GM23248 (cell line): ENCODE data around the gene MOV10L1. TPM values are rescaled to one million over a fixed set of nuclear protein-coding genes. Genes with fewer than 3 reads are reported as not detected.

Source experiments
- DNase-seq: peaks from one replicate; pipeline ENCODE4 v3.0.0-alpha.2; 2015
- H2AFZ ChIP-seq: fragments of 200-600 bp; sonication (generic); 2 replicates; pipeline ENCODE4 v1.6.1; 2016; ENCODE audit warnings: antibody characterized with exemption
- H3F3A ChIP-seq: fragments of 200-600 bp; sonication (generic); 2 replicates; pipeline ENCODE4 v1.6.1; 2016; ENCODE audit warnings: mild to moderate bottlenecking, antibody characterized with exemption, mixed run types; ENCODE audit not compliant: insufficient read depth
- H3K27ac ChIP-seq: fragments of 200-600 bp; sonication (generic); 2 replicates; pipeline ENCODE4 v1.5.1; 2016; ENCODE audit warnings: mild to moderate bottlenecking
- H3K27me3 ChIP-seq: fragments of 200-600 bp; sonication (generic); replicated peaks from 2 replicates; pipeline ENCODE4 v1.6.1; 2016; ENCODE audit warnings: mild to moderate bottlenecking; ENCODE audit not compliant: insufficient read depth
- H3K36me3 ChIP-seq: fragments of 200-600 bp; sonication (generic); 2 replicates; pipeline ENCODE4 v1.6.1; 2016; ENCODE audit warnings: low read depth, mild to moderate bottlenecking
- H3K4me1 ChIP-seq: fragments of 200-600 bp; sonication (generic); 2 replicates; pipeline ENCODE4 v1.6.1; 2016; ENCODE audit warnings: mild to moderate bottlenecking; ENCODE audit not compliant: insufficient read depth
- H3K4me2 ChIP-seq: fragments of 200-600 bp; sonication (generic); one replicate; pipeline ENCODE4 v1.6.1; 2016; ENCODE audit warnings: mild to moderate bottlenecking; ENCODE audit not compliant: unreplicated experiment
- H3K4me3 ChIP-seq: fragments of 200-600 bp; sonication (generic); 2 replicates; pipeline ENCODE4 v1.5.1; 2016; ENCODE audit warnings: mild to moderate bottlenecking
- H3K79me2 ChIP-seq: fragments of 200-600 bp; sonication (generic); 2 replicates; pipeline ENCODE4 v1.6.1; 2016; ENCODE audit warnings: mild to moderate bottlenecking; ENCODE audit not compliant: insufficient read depth
- H3K9ac ChIP-seq: fragments of 200-600 bp; sonication (generic); 2 replicates; pipeline ENCODE4 v1.6.1; 2016; ENCODE audit warnings: mild to moderate bottlenecking
- H3K9me2 ChIP-seq: fragments of 200-600 bp; sonication (generic); 2 replicates; pipeline ENCODE4 v1.6.1; 2016; ENCODE audit warnings: mixed run types, mild to moderate bottlenecking, moderate library complexity; ENCODE audit not compliant: insufficient read depth
- H3K9me3 ChIP-seq: fragments of 200-600 bp; sonication (generic); one replicate; pipeline ENCODE4 v1.6.1; 2017; ENCODE audit warnings: low read depth
- H4K20me1 ChIP-seq: fragments of 200-600 bp; sonication (generic); 2 replicates; pipeline ENCODE4 v1.6.0; 2016; ENCODE audit not compliant: insufficient read depth
- EZH2 ChIP-seq: fragments of 200-600 bp; sonication (generic); IDR thresholded peaks from 2 replicates; pipeline ENCODE4 v1.6.1; 2018; ENCODE audit warnings: antibody characterized with exemption, mild to moderate bottlenecking; ENCODE audit not compliant: insufficient read depth, poor library complexity, severe bottlenecking
- EZH2phosphoT487 ChIP-seq: fragments of 200-600 bp; sonication (generic); IDR thresholded peaks from 2 replicates; pipeline ENCODE4 v1.6.1; 2018; ENCODE audit warnings: antibody characterized with exemption, moderate library complexity, mild to moderate bottlenecking, low read depth; ENCODE audit not compliant: insufficient read depth
- WGBS, 2 experiments: methylation state at CpG; one replicate each; pipeline ENCODE4 v1.1.6; 2015 to 2017; ENCODE audit warnings: low lambda C conversion rate in 2 of 2, low coverage in 1 of 2; ENCODE audit errors: missing lambda C conversion rate in 2 of 2; 5-methylcytosine and 5-hydroxymethylcytosine counted together
- in situ Hi-C: fragments of 300-500 bp; cut with MboI; formaldehyde crosslinking; loops from 2 replicates; pipeline ENCODE4 v1.15.0; 2020
- polyA plus RNA-seq: library from polyadenylated mRNA; unstranded; fragments of >200 nt; fragmentation: Nextera tagmentation; extraction: Ambion mirVana; gene quantifications from 2 replicates; pipeline ENCODE4 v1.2.1, GENCODE V29; 2016
- total RNA-seq: library from RNA; depleted of rRNA; stranded (reverse); fragments of >200 nt; shearing (Covaris generic); gene quantifications from 2 replicates; pipeline ENCODE4 v1.2.3, GENCODE V29; 2014

MOV10L1 gene
- total and polyA plus RNA-seq, 2 experiments from 2014 or later = not detected

- Histone ChIP-seq H3K9me3 (no peaks in the 10 kb centered on the region), H3K36me3 (no peaks in the 10 kb centered on the region), H2AFZ (no peak overlapping the region), H3F3A (no peaks in the 10 kb centered on the region), H4K20me1 (no peaks in the 10 kb centered on the region), H3K27ac (no peak overlapping the region), H3K4me3 (no peak overlapping the region), H3K4me2 (no peak overlapping the region), H3K79me2 (no peaks in the 10 kb centered on the region), H3K27me3 (0 out of 2 replicates have a peak, but pooled peaks cover 4% of the 10 kb centered on the region), H3K9me2 (no peaks in the 10 kb centered on the region), H3K4me1 (no peaks in the 10 kb centered on the region), H3K9ac (no peak overlapping the region)
- in situ Hi-C loops = no loop called here
- 45 to 50% methylated on average over 23 to 32 of the region's 35 CpGs for WGBS, 2 experiments
- no peak for DNase-seq
- TF ChIP-seq EZH2phosphoT487 (no peak), EZH2 (no peak)
Observed at GRCh38 chr22:50045211-50046018, 44.4 kb upstream of the MOV10L1 start.

- Histone ChIP-seq H3K27me3 (0 out of 2 replicates have a peak, but pooled peaks cover 4% of the 10 kb centered on the region), H3K27ac (no peak overlapping the region), H2AFZ (no peak overlapping the region), H3K4me1 (no peaks in the 10 kb centered on the region), H3K9me3 (no peaks in the 10 kb centered on the region), H3K4me3 (no peak overlapping the region), H3K4me2 (no peak overlapping the region), H3K9me2 (no peaks in the 10 kb centered on the region), H4K20me1 (no peaks in the 10 kb centered on the region), H3K9ac (no peak overlapping the region), H3F3A (no peaks in the 10 kb centered on the region), H3K36me3 (no peaks in the 10 kb centered on the region), H3K79me2 (no peaks in the 10 kb centered on the region)
- in situ Hi-C loops = no loop called here
- WGBS, 2 experiments = 56 to 59% methylated on average over 14 to 19 of the region's 19 CpGs
- no peak for DNase-seq
- TF ChIP-seq EZH2phosphoT487 (no peak), EZH2 (no peak)
Observed at GRCh38 chr22:50046019-50046415, 43.8 kb upstream of the MOV10L1 start.

- H3K36me3 ChIP-seq = no peaks in the 10 kb centered on the region
- DNase-seq = no peak
- H3K9me2 ChIP-seq = no peaks in the 10 kb centered on the region
- H4K20me1 ChIP-seq = no peaks in the 10 kb centered on the region
- in situ Hi-C loops = no loop called here
- TF ChIP-seq EZH2 (no peak), EZH2phosphoT487 (no peak)
- H3K27ac ChIP-seq = no peak overlapping the region
- H3K9me3 ChIP-seq = no peaks in the 10 kb centered on the region
- H3K4me1 ChIP-seq = no peaks in the 10 kb centered on the region
- H3F3A ChIP-seq = no peaks in the 10 kb centered on the region
- H3K4me2 ChIP-seq = no peak overlapping the region
- H3K9ac ChIP-seq = no peak overlapping the region
- 65 to 73% methylated on average over 21 to 26 of the region's 27 CpGs for WGBS, 2 experiments
- no peak overlapping the region for H3K4me3 ChIP-seq
- no peaks in the 10 kb centered on the region for H3K79me2 ChIP-seq
- H3K27me3 ChIP-seq = 0 out of 2 replicates have a peak, but pooled peaks cover 4% of the 10 kb centered on the region
- no peak overlapping the region for H2AFZ ChIP-seq
Observed at GRCh38 chr22:50046481-50047245, 43.1 kb upstream of the MOV10L1 start.

GRCh38 chr22:50047346-50047745 lies 42.5 kb upstream of the MOV10L1 start:
- Histone ChIP-seq H3K9me3 (no peaks in the 10 kb centered on the region), H3K79me2 (no peaks in the 10 kb centered on the region), H3K4me1 (no peaks in the 10 kb centered on the region), H3K27ac (no peak overlapping the region), H3K27me3 (0 out of 2 replicates have a peak, but pooled peaks cover 4% of the 10 kb centered on the region), H3K36me3 (no peaks in the 10 kb centered on the region), H3F3A (no peaks in the 10 kb centered on the region), H3K9ac (no peak overlapping the region), H3K4me2 (no peak overlapping the region), H3K4me3 (no peak overlapping the region), H3K9me2 (no peaks in the 10 kb centered on the region), H2AFZ (no peak overlapping the region), H4K20me1 (no peaks in the 10 kb centered on the region)
- 69 to 76% methylated on average over 12 to 15 of the region's 16 CpGs for WGBS, 2 experiments
- in situ Hi-C loops = no loop called here
- DNase-seq = no peak
- TF ChIP-seq EZH2phosphoT487 = no peak
